HepG2 (cell line): ENCODE measurements around the gene SRSF8. TPM values are rescaled to one million over a fixed set of nuclear protein-coding genes. Genes with fewer than 3 reads are reported as not detected.

Experiments used
- ARNTL ChIP-seq: sonication (generic); formaldehyde crosslinking; IDR thresholded peaks from 2 replicates; pipeline ENCODE4 v1.4.0; 2020; ENCODE audit warnings: mild to moderate bottlenecking, missing genetic modification reagents
- BRF2 ChIP-seq: sonication (generic); formaldehyde crosslinking; IDR thresholded peaks from 2 replicates; pipeline ENCODE4 v1.8.1; 2022; ENCODE audit warnings: mild to moderate bottlenecking, missing genetic modification reagents
- HMGA1 ChIP-seq: sonication (generic); formaldehyde crosslinking; conservative IDR thresholded peaks from 2 replicates; pipeline ENCODE4 v1.4.0; 2020; ENCODE audit warnings: missing genetic modification reagents
- HNRNPLL ChIP-seq: fragments of 200-400 bp; formaldehyde crosslinking; IDR thresholded peaks from 2 replicates; pipeline ENCODE4 v1.6.1; 2017; ENCODE audit warnings: mild to moderate bottlenecking, low read depth, low read length; ENCODE audit not compliant: poor library complexity, severe bottlenecking
- KIAA2018 ChIP-seq: sonication (generic); formaldehyde crosslinking; IDR thresholded peaks from 2 replicates; pipeline ENCODE4 v1.5.0; 2020; ENCODE audit warnings: mild to moderate bottlenecking, missing genetic modification reagents, borderline replicate concordance
- MLX ChIP-seq: IDR thresholded peaks from 2 replicates; pipeline ENCODE4 v1.6.1; 2016
- MYPOP ChIP-seq: sonication (generic); formaldehyde crosslinking; IDR thresholded peaks from 2 replicates; pipeline ENCODE4 v1.8.1; 2023; ENCODE audit warnings: mild to moderate bottlenecking, moderate library complexity, missing genetic modification reagents
- RBM39 ChIP-seq: fragments of 200-400 bp; formaldehyde crosslinking; IDR thresholded peaks from one replicate; pipeline ENCODE4 v1.6.1; 2018; ENCODE audit warnings: antibody characterized with exemption, mild to moderate bottlenecking, low read depth, low read length; ENCODE audit not compliant: poor library complexity, severe bottlenecking
- RXRA ChIP-seq: sonication (generic); formaldehyde crosslinking; IDR thresholded peaks from 2 replicates; pipeline ENCODE4 v1.5.1; 2020; ENCODE audit warnings: missing genetic modification reagents
- THAP11 ChIP-seq: IDR thresholded peaks from 2 replicates; pipeline ENCODE4 v1.6.1; 2016; ENCODE audit warnings: missing biosample characterization, missing genetic modification reagents
- THAP7 ChIP-seq: sonication (generic); formaldehyde crosslinking; IDR thresholded peaks from 2 replicates; pipeline ENCODE4 v1.8.1; 2023; ENCODE audit warnings: mild to moderate bottlenecking, missing genetic modification reagents
- ZNF234 ChIP-seq: sonication (generic); formaldehyde crosslinking; conservative IDR thresholded peaks from 2 replicates; pipeline ENCODE4 v1.5.1; 2020; ENCODE audit warnings: mild to moderate bottlenecking, missing genetic modification reagents
- ZNF335 ChIP-seq: sonication (generic); formaldehyde crosslinking; IDR thresholded peaks from 2 replicates; pipeline ENCODE4 v1.4.0; 2020; ENCODE audit warnings: missing genetic modification reagents
- ZNF460 ChIP-seq: sonication (generic); formaldehyde crosslinking; IDR thresholded peaks from 2 replicates; pipeline ENCODE4 v1.5.1; 2020; ENCODE audit warnings: missing genetic modification reagents, mild to moderate bottlenecking, borderline replicate concordance
- ZNF660 ChIP-seq: sonication (generic); formaldehyde crosslinking; IDR thresholded peaks from 2 replicates; pipeline ENCODE4 v1.5.1; 2020; ENCODE audit warnings: mild to moderate bottlenecking, low read depth, missing genetic modification reagents, borderline replicate concordance
- ZNF747 ChIP-seq: sonication (generic); formaldehyde crosslinking; IDR thresholded peaks from 2 replicates; pipeline ENCODE4 v1.8.1; 2023; ENCODE audit warnings: missing genetic modification reagents, mild to moderate bottlenecking, borderline replicate concordance
- polyA plus RNA-seq, 8 experiments: library from polyadenylated mRNA; depleted of rRNA in 3 of 8; stranded (reverse) in 7 of 8; unstranded in 1 of 8; fragments of >200 nt; fragmentation: Illumina TruSeq in 4 of 8; extraction: Trizol in 4 of 8; gene quantifications; 2 replicates each; pipeline versions ENCODE4 v1.2.1 to v1.2.3, GENCODE V29; 2011 to 2016; ENCODE audit warnings: low read depth in 4 of 8, missing spikeins in 1 of 8, mixed read lengths in 1 of 8; ENCODE audit not compliant: insufficient read depth in 1 of 8
- total RNA-seq, 5 experiments: library from RNA; depleted of rRNA; stranded (reverse); fragments of >200 nt; fragmentation: Illumina TruSeq; extraction: Trizol; gene quantifications; 2 replicates each; pipeline ENCODE4 v1.2.3, GENCODE V29; 2016; ENCODE audit warnings: low read depth in 1 of 5

The SRSF8 gene
- total and polyA plus RNA-seq, 2 of the 13 experiments (the other 11 are each of a cell fraction or from before 2014, with no cell fraction given): 21.8 to 25.8 TPM

- TF ChIP-seq THAP7 (no peak), MLX (CRISPR knock-in tag) (no peak), THAP11 (CRISPR knock-in tag) (no peak), HNRNPLL (peak; percentile 94), MYPOP (peak; percentile 95), KIAA2018 (CRISPR knock-in tag) (no peak), ZNF660 (no peak), BRF2 (CRISPR knock-in tag) (no peak), ARNTL (CRISPR knock-in tag) (peak; percentile 53; the same call in 1 of the 2 replicates), RBM39 (peak; percentile 66), ZNF747 (CRISPR knock-in tag) (0 out of 2 replicates have a peak, but pooled peaks have one; percentile 28), ZNF335 (CRISPR knock-in tag) (no peak; the same call in 1 of the 2 replicates), RXRA (peak; percentile 75; the same call in 1 of the 2 replicates), HMGA1 (CRISPR knock-in tag) (no peak), ZNF460 (CRISPR knock-in tag) (no peak), ZNF234 (CRISPR knock-in tag) (no peak)
Measured at GRCh38 chr11:95067039-95067840, 521 bp downstream of the SRSF8 start (continued).
